ENCODE measurements around the gene AMBRA1. TPM values are rescaled to one million over a fixed set of nuclear protein-coding genes. Genes with fewer than 3 reads are reported as not detected.
A peak's percentile ranks its signal among the peaks of the same experiment; 100 is the strongest.

Gene AMBRA1
- total RNA-seq, 4 donors from 2014 or later, result 43.4 to 48.9 (median 46.3) TPM

- Histone ChIP-seq H3K27me3 (no peaks in the 10 kb centered on the region), H3K9me3 (no peaks in the 10 kb centered on the region), H3K36me3 (no peaks in the 10 kb centered on the region), H3K27ac (no peak overlapping the region), H3K4me1 (peaks cover 0 to 36% (median 4%) of the 10 kb centered on the region in 4 donors), H3K4me3 (no peak overlapping the region)
- intact Hi-C loops (cut with DNase I; ENCODE audit: low total_unique reads) (loop anchor here (10.0 kb wide), 1 partner anchor 135 kb away; the partner anchor contains the start of gene CHRM4), in situ Hi-C loops (cut with MboI; ENCODE audit: low pct_ligation_motif_present in 1 of 4, low pct_unique_long_range_greater_than_20kb in 1 of 4, low sequenced_read_pairs in 3 of 4) (loop anchor here (10.0 to 25.0 kb wide), 4 partner anchors 118 to 293 kb away; partner anchors contain the start of genes CHRM4 (in 3 of the 4) and MDK (in 2 of the 4))
- 87% methylated on average over 6 of the region's 6 CpGs; no CpG with 5 or more reads in 1 of the 2 donors for WGBS, 2 donors (ENCODE audit: low coverage in 1 of 2)
- TF ChIP-seq POLR2AphosphoS5 (IDR thresholded peaks at IDR 0.05) (no peak), EP300 (IDR thresholded peaks at IDR 0.05; ENCODE audit: low read depth) (no peak)
- TF ChIP-seq, protein P1, sequence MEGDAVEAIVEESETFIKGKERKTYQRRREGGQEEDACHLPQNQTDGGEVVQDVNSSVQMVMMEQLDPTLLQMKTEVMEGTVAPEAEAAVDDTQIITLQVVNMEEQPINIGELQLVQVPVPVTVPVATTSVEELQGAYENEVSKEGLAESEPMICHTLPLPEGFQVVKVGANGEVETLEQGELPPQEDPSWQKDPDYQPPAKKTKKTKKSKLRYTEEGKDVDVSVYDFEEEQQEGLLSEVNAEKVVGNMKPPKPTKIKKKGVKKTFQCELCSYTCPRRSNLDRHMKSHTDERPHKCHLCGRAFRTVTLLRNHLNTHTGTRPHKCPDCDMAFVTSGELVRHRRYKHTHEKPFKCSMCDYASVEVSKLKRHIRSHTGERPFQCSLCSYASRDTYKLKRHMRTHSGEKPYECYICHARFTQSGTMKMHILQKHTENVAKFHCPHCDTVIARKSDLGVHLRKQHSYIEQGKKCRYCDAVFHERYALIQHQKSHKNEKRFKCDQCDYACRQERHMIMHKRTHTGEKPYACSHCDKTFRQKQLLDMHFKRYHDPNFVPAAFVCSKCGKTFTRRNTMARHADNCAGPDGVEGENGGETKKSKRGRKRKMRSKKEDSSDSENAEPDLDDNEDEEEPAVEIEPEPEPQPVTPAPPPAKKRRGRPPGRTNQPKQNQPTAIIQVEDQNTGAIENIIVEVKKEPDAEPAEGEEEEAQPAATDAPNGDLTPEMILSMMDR (IDR thresholded peaks at IDR 0.05), result no peak
- DNase-seq, result no peak
These were observed 63.8 kb downstream of the AMBRA1 start for GRCh38 chr11:46529928-46530574.

DNA sequence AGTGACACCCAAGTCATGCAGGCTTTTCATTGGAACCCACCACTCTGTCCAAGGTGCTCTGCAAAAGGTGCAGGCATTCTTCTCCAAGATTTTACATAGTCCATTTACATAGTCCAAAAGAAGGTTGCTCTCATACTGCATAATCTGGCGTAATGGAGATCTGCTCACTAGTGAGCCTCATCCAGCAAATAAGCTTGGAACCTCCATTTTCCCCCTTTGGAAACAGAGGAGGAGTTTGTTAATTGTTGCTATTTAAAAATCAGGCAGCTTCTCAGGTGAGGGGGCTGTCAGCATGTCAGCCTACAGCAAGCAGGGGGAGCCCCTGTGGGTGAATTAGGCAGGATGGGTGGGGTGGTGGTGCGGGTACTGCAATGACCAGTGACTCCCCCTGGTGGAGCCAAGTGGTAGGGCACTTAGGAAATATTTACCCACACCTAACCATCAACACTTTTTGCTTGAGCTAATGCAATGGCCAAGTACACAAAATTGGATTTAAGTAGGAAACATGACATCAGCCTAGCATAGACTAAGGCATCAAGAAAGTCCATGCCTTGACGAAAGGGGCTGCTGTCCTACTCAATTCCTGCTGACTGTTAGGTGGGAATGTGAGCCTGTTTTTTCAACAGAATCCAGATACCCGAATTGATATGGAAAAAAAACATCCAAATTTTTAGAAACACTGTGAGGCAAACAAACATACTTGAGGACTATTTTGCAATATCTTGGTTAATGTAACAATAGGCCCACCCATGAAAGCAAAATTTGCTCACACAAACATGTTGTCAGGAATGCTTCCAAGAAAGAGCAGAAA lies 64.5 kb downstream of the AMBRA1 start:
- 55 to 83% methylated on average over 2 to 4 of the region's 4 CpGs for WGBS, 2 donors (ENCODE audit: low coverage in 1 of 2)
- Histone ChIP-seq H3K4me3 (no peak overlapping the region), H3K27ac (no peak overlapping the region), H3K36me3 (no peaks in the 10 kb centered on the region), H3K9me3 (no peaks in the 10 kb centered on the region), H3K27me3 (no peaks in the 10 kb centered on the region), H3K4me1 (peaks cover 0 to 37% (median 8%) of the 10 kb centered on the region in 4 donors)
- intact Hi-C loops (cut with DNase I; ENCODE audit: low total_unique reads), result no loop called here
- DNase-seq, result peak; percentile 70
- in situ Hi-C loops (cut with MboI; ENCODE audit: low pct_ligation_motif_present in 1 of 4, low pct_unique_long_range_greater_than_20kb in 1 of 4, low sequenced_read_pairs in 3 of 4), result loop anchor here in 3 of 4 donors (25.0 kb wide), 3 partner anchors 117 to 292 kb away; partner anchors contain the start of genes CHRM4 (in 2 of the 3) and MDK (in 2 of the 3)
- TF ChIP-seq POLR2A (IDR thresholded peaks at IDR 0.05), result no peak
- TF ChIP-seq, protein P1 (IDR thresholded peaks at IDR 0.05), result peak; percentile 90 to 95 (median 92)

DNA sequence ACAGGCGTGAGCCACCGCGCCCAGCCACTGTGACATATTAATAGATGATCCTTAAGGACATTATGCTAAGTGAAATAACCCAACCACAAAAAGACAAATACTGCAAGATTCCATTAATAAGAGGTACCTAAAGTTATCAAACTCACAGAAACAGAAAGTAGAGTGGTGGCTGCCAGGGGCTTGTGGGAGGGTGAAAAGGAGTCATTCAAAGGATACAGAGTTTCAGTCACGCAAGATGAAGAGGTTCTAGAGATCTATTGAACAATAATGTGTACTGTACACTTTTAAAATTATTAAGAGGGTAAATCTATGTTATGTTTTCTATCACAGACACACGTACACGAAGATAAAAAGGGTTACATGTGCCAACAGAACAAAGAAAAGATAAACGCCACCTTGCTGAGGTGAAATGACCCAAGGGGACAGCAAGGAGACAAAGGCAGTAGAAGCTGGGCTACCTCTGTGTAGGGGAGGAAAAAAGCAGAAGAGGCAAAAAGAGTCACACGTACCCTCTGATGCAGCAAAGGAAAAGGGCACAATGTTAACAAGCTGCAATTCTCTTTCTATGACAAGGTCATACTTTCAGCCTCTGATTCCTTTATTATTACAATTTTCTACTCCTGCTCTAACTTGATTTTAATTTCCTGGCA lies 65.3 kb downstream of the AMBRA1 start:
- DNase-seq, result no peak
- TF ChIP-seq, protein P1 (IDR thresholded peaks at IDR 0.05), result no peak
- TF ChIP-seq POLR2AphosphoS5 (IDR thresholded peaks at IDR 0.05) (no peak), POLR2A (IDR thresholded peaks at IDR 0.05) (no peak)
- WGBS, 2 donors (ENCODE audit: low coverage in 1 of 2), result 85 to 86% methylated on average over 5 to 8 of the region's 8 CpGs
- in situ Hi-C loops (cut with MboI; ENCODE audit: low pct_ligation_motif_present in 1 of 4, low pct_unique_long_range_greater_than_20kb in 1 of 4, low sequenced_read_pairs in 3 of 4) (loop anchor here in 3 of 4 donors (25.0 kb wide), 3 partner anchors 116 to 291 kb away; partner anchors contain the start of genes CHRM4 (in 2 of the 3) and MDK (in 2 of the 3)), intact Hi-C loops (cut with DNase I; ENCODE audit: low total_unique reads) (no loop called here)
- H3K4me3 ChIP-seq, result no peak overlapping the region
- no peaks in the 10 kb centered on the region for H3K27me3 ChIP-seq
- no peaks in the 10 kb centered on the region for H3K36me3 ChIP-seq
- H3K9me3 ChIP-seq, result no peaks in the 10 kb centered on the region
- peaks cover 0 to 41% (median 14%) of the 10 kb centered on the region in 4 donors for H3K4me1 ChIP-seq
- peak overlapping the region in 1 of 4 donors; percentile 15 for H3K27ac ChIP-seq

Measured in transverse colon (tissue), 4 donors.